Hepatocyte (in vitro differentiated cells): ENCODE data around the gene BORCS8.

Experiments
- CTCF ChIP-seq: fragments of 200-600 bp; sonication (generic); IDR thresholded peaks from 2 replicates; pipeline ENCODE4 v1.5.1; 2016; ENCODE audit warnings: antibody characterized with exemption, mild to moderate bottlenecking; ENCODE audit not compliant: poor library complexity
- EZH2 ChIP-seq: fragments of 200-600 bp; sonication (generic); IDR thresholded peaks from 2 replicates; pipeline ENCODE4 v1.6.1; 2016; ENCODE audit warnings: antibody characterized with exemption, mild to moderate bottlenecking, borderline replicate concordance

DNA sequence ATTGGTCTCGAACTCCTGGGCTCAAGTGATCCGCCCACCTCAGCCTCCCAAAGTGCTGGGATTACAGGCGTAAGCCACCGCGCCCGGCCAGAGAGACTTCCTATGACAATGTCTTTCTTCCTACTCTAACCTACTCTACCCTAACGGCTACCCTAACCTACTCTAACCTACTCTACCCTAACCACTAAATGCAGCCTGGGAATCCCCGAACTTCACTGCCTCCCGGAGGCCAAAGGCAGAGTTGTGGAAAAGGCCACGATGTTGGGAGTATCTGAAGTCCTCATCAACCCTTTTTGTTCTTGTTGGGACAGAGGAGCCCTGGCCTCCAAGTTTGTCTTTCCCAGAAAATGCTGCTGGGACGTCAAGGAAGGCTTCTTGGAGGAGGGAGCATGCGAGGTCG is 12.2 kb upstream of the BORCS8 start:
- TF ChIP-seq CTCF (no peak), EZH2 (no peak)
